NCI-H2227 treated with DMSO at 0.1 percent for 48 hours (cell line): ENCODE data around the gene RPS2.
A peak's percentile ranks its signal among the peaks of the same experiment; 100 is the strongest.

Experiments used
- DNase-seq: peaks from one replicate; lab custom pipeline; 2025; lab: John Stamatoyannopoulos, UW

RPS2 gene

DNA sequence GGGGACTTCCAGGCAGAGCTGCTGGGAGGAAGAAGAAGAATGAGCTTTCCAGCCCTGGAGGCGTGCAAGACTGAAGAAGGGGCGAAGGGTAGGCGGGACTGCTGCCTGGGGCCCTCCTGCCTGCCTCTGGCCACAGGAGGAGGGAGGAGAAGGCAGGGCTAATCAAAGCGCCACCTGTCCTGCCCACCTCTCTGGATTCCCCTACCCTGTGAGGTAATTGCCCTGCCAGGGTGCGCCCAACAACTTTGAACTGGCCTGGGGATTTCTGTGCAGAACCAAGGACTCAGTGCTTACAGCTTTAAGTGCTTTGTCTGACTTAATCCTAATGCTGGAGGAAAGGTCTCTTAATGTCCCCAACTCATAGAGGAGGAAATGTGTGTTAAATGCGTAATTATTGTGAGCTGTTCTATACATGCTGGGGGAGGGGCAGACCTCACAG is 16.8 kb upstream of the RPS2 start, which contains the start of gene NOXO1:
NOXO1 (minus strand) TSS at position 72 of the 439 bp plus-strand sequence. CDS start 290 bp downstream, outside the sequence.
- DNase-seq: no peak

DNA sequence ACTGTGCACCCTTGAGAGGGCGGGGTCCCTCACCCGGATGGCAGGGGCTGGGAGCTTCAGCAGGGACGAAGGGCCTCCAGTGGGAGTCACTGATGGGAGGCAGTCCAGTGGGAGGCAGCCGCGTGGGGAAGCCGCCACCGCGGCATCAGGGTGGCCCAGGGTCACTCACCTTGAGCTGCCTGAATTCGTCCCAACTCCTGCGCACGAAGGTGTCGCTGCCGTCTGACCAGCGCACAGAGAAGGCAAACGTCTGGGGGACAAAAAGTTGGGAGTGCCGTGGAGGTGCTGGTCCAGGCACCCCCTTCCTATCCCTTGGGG is 16.1 kb upstream of the RPS2 start:
- no peak for DNase-seq

DNA sequence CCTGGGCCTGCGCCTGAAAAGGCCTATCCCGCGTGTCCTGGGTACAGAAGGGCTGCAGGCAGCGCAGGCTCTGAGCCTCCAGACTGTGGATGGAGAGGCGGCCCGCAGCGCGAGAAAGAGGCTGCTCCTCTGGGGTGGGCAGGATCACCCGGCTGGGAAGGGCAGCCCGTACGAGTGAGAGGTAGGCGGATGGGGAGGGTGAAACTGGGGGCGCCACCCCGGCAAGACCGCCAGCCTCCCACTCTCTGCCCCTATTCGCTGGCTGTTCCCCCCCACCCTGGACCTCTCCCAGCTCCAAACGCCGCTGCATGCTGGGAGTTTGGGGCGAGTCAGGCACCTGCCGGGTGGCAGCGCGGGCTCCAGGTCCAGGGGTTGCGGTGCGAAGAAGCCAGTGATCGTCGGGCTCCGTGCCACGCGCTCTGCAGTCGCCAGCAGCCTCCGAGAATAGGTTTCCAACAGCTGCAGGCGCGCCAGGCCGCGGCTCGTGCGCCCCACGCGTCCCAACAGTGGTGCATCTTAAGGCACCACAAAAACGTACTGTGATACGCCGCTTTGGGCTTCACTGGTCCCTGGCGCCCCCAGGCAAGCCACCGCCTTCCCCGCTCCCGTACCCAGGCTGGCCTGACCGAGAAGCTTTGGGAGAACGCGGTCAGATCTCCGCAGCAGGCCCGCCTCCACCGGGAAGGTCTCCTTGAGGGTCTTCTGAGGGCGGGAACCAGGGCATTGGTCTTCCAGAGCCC is 15.6 kb upstream of the RPS2 start:
- DNase-seq: no peak

DNA sequence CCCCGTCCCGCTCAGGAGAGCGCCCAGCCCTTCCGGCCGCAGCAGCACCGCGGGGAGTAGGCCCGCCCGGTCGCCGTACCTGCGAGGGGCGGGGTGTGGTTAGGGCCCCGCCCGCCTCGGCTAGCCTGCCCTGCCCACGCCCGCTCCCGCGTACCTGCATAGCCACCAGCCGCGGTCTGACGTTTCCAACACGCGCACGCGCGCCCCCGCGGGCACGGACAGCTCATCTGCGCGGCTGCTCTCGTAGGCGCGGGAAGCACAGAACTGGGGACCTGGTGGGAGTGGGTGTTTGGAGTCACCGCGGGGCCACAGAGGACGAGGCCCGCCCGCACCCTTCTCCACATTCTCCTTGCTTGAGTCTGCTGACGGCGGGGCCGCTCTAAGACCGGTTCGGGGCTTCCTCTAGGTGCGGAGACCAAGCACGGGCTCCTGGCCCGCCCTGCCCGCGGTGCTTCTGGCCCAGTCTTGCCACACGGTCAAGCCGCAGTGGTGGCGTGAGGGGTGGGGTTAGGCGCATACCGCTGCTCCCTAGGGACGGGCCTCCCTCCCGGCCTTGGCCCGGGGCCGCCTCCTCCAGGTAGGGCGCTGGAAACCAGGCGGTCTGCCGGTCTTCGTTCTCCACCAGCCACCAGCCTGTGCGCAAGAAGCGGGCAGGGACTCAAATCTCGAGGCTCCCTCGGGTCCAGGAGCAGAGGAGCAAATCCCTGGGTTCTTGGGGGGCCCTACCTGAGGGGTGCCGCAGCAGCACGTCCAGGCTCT is 14.8 kb upstream of the RPS2 start:
- DNase-seq: no peak

DNA sequence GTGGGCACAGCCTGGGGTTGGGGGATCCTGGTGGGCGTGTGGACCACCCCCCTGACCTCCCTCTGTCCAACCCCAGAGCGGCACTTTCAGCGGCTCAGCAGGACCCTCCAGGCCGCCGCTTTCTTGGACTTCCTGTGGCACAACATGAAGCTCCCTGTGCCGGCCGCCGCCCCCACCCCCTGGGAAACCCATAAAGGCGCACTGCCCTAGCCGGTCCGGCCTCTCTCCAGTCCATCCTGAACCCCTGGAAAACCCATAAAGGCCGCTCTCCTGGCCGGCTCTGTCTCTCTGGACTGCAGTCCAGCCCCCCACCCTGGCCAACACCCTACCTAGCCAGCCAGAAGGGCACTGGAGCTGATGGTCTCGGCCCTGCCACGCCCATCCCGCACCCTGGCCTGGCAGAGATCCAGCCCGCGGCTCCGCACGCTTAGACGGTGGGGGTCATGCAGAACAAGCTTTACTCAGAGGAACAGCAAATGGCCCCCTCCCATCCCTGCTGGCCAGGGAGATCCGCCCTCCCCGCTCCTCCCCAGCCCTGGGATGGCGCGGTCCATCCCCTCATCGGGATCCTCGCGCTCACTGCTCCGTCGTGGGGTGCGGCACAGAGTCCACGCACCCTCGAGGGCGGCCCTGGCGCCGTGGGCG is 14.0 kb upstream of the RPS2 start:
- DNase-seq: no peak

DNA sequence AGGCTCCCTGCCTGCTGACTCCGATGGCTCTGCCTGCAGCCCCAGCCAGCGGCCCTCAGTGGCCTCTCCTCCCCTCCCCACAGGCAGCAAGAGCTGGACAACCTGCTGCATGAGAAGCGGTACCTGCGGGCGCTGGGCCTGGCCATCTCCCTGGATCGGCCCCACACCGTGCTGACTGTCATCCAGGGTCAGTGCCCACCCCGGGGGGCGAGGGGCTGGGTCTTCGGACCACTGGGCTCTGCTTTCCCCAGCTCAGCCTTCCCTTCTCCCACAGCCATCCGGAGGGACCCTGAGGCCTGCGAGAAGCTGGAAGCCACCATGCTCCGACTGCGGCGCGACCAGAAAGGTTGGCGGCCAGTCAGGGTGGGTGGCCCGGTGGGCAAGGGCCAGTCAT is 13.2 kb upstream of the RPS2 start:
- no peak for DNase-seq

DNA sequence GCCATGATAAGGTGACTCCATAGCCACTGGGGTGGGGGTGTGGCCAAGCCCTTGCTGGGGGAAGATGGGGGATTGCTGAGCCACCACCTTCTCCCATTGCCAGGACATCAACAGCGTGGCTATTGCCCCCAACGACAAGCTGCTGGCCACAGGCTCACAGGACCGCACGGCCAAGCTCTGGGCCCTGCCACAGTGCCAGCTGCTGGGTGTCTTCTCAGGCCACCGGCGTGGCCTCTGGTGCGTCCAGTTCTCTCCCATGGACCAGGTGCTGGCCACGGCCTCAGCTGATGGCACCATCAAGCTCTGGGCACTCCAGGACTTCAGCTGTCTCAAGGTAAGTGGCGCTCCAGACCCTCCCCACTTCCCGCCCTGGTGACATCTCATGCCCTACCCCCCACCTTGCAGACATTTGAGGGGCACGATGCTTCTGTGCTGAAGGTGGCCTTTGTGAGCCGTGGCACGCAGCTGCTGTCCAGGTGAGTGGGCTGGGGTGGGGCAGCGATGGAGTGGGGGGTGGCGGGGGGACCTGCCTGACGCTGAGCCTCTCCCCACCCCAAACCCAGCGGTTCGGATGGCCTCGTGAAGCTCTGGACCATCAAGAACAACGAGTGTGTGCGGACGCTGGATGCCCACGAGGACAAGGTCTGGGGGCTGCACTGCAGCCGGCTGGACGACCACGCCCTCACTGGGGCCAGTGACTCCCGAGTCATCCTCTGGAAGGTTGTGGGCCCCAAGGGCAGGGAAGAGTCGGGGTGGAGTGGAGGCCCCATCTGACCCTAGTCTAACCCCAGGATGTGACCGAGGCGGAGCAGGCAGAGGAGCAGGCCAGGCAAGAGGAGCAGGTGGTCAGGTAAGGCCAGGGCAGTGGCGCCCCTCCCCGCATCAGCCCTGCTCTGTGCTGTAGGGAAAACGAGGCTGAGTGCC is 12.6 kb upstream of the RPS2 start:
- DNase-seq: no peak

DNA sequence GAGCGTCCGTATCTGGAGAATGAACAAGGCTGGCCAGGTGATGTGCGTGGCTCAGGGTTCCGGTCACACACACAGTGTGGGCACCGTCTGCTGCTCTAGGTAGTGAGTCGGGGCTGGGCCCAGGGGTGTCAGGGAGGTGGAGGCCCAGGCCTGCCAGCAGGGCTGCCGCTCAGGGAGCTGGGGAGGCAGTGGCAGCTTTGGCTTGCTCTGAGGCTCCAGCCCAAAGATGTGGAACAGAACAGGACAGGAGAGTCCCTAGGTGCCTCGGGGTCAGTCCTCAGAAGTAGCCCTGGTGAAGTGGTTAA is 11.5 kb upstream of the RPS2 start:
- no peak for DNase-seq

DNA sequence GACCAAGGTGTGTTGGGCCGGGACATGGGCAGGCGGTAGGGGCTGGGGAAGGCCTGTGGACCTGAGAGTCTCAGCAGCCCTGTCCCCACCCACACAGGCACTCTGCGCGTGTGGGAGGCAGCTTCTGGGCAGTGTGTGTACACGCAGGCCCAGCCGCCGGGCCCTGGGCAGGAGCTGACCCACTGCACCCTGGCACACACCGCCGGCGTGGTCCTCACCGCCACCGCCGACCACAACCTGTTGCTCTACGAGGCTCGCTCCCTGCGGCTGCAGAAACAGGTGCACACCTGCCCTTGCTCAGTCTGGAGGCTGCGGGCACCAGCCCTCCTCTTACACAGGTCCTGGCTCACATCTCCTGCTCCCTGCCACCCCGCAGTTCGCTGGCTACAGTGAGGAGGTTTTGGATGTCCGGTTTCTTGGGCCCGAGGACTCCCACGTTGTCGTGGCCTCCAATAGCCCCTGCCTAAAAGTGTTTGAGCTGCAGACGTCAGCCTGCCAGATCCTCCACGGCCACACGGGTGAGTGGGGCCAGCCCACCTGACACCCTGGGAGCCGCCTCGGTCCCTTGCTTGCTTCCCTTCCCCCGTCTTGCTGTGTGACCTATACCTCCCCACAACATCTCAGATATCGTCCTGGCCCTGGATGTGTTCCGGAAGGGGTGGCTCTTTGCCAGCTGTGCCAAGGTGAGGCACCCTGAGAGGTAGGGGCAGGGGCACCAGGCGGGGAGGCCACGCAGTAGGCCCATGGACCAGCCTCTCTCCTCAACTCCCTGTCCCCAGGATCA is 11.0 kb upstream of the RPS2 start:
- no peak for DNase-seq

DNA sequence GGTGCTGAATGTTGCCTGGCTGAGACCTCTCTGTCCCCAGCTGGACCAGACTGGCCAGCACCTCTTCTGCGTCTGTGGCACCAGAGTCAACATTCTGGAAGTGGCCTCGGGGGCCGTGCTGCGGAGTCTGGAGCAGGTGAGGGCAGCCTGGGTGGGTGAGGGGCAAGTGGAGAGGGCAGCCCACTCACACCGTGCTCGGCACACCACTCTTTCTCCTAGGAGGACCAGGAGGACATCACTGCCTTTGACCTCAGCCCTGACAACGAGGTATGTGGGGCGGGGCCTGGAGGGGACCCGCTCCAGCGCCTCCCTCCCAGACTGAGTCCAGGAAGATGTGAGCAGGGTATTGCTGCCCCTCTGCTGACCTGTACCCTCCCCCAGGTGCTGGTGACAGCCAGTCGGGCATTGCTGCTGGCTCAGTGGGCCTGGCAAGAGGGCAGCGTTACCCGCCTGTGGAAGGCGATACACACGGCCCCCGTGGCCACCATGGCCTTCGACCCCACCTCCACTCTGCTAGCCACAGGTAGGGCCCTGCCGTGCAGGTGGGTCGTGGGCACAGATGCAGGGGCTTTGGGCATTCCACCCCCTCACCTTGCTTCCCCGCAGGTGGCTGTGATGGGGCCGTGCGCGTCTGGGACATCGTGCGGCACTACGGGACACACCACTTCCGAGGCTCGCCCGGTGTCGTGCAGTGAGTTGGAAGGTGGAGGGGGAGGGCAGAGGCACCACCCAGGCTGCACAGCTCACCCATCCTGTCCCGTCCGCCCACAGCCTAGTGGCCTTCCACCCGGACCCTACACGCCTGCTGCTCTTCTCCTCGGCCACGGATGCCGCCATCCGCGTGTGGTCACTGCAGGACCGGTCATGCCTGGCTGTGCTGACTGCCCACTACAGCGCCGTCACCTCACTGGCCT is 9.8 kb upstream of the RPS2 start:
- no peak for DNase-seq

DNA sequence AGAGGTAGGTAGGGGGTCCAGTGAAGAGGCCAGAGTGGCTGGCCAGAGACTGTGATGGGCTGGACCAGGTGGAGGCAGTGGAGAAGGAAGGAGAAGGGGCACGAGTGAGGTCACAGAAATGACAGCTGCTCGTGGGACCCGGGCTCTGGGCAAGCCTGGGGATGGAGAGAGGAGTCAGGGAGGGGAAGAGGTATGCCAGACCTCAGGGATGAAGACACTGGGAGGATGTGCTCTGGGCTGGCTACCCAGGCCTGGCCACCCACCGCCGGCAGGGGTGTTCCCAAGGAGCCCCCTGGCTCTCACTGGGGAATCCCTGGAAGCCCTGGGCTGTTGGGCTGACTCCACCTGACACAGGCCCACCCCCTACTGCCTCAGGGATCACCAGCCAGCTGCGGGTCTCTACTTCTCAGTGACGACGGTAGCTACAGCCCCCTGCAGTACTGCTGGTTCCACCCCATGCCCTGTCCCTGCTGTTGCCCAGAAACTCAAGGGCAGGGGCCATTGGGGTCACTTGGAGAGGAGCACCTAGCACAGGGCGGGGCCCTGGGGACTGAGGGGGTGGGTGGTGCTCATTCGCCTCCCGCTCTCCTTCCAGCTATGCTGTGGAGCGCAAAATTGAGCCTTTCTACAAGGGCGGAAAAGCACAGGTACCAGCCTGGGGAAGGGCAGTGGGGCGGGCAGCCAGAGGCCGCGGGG is 9.0 kb upstream of the RPS2 start:
- no peak for DNase-seq

DNA sequence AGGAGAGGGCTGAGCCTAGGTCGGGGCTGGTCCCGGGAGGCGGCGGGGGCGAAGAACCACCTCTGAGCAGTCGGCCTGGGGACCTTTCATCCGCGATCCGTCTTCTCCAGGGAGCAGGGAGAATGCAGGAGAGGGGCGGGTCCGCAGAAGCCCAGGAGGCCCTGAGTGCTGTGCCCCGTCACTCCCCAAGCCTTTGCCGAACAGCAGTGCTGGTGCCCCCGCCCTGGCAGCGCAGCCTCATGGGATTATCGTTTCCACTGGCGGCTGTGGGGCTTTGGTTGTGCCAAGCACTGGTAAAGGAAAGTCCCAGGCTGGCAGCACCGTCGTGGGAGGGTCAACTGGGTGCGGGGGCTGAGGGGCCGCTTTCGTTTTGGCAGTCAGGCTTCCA is 7.9 kb upstream of the RPS2 start:
- no peak for DNase-seq

DNA sequence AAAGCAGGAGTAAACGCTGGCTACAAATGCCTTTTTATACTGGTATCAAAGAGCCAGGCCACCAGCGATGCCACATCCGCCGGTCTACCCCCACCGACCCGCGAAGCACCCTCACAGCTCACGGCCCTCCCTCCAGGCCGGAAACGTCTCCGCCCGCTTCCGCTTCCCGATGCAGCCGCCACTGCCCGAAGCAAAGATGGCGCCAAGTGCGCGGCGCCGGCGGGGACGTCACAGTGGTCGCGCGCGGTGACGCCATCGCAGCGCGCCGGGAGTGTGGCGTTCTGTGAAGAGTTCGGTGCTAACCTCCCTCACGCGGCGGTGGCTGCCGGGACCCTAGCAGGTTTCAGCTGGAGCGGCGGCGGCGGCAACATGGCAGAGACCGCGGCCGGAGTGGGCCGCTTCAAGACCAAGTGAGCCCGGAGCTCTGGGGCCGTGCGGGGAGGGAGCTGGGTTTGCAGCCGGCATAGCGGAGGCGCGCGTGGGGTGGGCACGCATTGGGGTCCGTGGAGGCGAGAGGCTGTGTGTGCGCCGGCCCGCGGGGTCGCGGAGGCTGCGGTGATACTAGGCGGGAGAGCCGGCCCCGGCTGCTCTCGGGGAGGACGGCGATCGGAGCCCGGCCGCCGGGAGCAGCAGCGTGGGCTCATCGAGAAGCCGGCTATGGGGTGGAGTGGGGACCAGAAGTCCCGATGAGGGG is 7.3 kb upstream of the RPS2 start, which contains the start of gene TBL3:
TBL3 (plus strand) TSS at position 258 of the 694 bp plus-strand sequence; CDS start at position 370, 112 bp downstream.
- peak; percentile 90 for DNase-seq

DNA sequence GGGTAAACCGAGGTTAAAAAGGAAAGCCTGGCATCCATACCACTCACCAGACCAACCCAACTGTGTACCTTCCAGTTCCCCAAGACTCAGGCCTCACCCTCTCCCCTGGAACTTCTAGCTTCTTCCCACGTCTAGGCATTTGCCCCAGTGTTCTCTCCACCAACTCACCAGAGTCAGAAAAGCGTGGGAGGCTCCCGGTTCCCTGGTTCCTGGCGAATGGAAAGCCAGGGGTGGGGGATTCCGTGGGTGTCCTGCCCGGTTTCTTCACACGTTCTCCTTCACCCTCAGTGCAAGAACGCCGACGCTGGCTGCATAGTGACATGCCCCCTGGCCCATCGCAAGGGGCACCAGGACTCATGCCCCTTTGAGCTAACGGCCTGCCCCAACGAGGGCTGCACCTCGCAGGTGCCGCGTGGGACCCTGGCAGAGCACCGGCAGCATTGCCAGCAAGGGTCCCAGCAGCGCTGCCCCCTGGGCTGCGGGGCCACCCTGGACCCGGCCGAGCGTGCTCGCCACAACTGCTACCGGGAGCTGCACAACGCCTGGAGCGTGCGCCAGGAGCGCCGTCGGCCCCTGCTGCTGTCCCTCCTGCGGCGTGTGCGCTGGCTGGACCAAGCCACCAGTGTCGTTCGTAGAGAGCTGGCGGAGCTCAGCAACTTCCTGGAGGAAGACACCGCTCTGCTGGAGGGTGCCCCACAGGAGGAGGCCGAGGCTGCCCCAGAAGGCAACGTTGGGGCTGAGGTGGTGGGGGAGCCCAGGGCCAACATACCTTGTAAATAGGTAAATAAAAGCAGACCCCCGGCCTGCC is 3.7 kb upstream of the RPS2 start:
- DNase-seq: no peak

DNA sequence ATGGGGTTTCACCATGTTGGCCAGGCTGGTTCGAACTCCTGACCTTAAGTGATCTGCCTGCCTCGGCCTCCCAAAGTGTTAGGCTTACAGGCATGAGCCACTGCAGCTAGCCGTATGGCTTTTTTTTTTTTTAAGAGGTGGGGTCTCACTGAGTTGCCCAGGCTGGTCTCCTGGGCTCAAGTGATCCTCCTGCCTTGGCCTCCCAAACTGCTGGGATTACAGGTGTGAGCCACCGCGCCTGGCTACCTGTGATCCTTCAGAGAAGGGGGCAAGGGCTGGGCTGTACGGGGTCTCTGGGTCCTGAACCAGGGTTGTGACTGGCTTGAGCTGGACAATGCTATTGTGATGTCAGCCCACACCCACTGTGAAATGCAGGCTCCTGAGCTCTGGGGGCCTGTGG is 1.8 kb upstream of the RPS2 start, which contains the start of gene RNF151:
RNF151 (plus strand) TSS at position 397 of the 400 bp plus-strand sequence. CDS start 26 bp downstream, outside the sequence.
- no peak for DNase-seq

DNA sequence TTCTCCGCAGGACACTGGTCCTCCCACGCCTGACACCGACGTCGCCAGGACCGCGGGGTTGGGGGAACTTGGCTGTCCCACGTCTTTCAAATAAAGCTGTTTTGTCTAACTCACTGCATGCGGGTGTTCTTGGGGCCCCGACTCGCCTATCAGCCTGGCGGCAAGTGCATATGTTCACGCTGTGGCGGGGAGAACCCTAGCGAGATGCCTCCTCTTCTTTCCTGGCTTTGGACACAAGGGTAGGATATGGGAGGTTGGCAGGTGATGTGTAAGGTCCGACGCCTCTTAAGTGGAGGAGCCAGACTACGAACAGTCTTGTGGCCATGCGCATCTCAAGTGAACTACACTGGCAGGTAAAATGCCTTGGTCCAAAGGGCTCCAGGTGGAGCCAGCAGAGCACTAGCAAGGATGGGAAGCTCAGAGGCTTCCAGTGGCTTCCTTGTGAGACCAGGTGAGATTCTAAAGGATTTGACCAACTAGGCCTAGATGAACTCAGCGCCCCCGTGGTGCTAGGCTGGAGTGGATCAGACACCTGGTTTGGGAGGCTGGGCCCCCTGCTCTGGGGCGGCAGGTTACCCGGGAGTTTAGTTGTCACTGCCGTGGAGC is 873 bp upstream of the RPS2 start:
- DNase-seq: no peak

DNA sequence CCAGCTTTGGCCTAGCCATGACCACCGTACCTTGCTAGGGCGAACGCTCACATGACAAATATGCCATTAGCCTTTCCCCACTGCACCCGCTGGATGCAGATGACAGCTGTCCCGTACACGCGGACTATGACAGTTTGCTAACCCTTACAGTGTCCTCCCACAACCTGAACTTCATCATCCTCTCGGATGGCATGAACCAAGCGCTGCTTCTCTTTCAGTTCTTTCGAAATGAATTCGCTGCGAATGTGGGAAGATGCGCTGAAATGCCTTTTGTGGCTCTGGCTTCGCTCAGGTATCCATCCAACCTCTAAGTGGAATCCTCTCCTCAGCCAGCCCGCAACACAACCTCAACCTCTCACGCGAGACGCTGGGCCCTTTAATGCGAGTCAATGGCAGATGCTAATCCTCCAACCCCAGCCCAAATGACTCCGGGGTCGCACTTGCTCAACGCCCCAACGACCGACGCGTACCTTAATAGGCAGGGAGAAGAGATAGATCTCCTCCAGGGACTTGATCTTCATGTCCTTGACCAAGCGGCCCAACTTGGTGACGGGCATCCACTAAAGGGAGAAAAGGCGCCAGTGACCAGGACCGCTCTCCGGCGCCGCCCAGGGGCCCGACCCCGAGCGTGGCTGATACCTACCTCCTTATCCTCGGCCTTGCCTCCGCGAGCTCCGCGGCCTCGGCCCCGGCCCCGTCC is 670 bp downstream of the RPS2 start:
- no peak for DNase-seq
